Thyroid gland (tissue), 4 donors: ENCODE measurements around the gene SLC22A1.
"Not testable (repeated sequence)": the region's sequence is repeated elsewhere in the genome, so short reads cannot be mapped to it uniquely, and the experiment has no call there.

Experiments
- POLR2A ChIP-seq, 2 donors: fragments of 450-650 bp; IDR thresholded peaks; one replicate each; pipeline ENCODE4 v1.6.1; 2017; ENCODE audit warnings: antibody characterized with exemption in 2 of 2, mild to moderate bottlenecking in 2 of 2, moderate library complexity in 1 of 2
- TF ChIP-seq, protein P1 (sequence below), 6 experiments: fragments of 200-600 bp in 3 of 6; fragments of 450-650 bp in 3 of 6; sonication (generic) in 3 of 6; IDR thresholded peaks; one replicate each; pipeline ENCODE4 v1.5.1; 2016 to 2019; ENCODE audit warnings: antibody characterized with exemption in 6 of 6, mild to moderate bottlenecking in 2 of 6, inconsistent platforms in 1 of 6, moderate library complexity in 1 of 6

DNA sequence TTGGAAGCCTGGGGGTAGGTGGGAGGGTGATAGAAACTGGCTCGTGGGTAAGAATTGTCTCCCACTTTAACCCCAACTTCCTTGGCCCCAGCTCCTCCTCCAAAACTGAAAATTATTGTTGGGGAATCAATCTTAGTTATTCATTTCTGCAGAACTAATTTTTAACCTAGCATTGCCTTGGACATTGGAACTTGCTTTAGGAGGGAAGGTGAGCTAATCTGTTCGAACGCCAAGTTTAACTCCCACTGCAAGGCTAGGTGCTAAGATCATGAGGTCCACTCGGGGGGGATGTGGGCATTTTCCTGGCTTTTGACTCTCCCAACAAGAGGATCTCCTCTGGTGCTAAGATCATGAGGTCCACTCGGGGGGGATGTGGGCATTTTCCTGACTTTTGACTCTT, 3.5 kb downstream of the SLC22A1 start:
- TF ChIP-seq, protein P1, sequence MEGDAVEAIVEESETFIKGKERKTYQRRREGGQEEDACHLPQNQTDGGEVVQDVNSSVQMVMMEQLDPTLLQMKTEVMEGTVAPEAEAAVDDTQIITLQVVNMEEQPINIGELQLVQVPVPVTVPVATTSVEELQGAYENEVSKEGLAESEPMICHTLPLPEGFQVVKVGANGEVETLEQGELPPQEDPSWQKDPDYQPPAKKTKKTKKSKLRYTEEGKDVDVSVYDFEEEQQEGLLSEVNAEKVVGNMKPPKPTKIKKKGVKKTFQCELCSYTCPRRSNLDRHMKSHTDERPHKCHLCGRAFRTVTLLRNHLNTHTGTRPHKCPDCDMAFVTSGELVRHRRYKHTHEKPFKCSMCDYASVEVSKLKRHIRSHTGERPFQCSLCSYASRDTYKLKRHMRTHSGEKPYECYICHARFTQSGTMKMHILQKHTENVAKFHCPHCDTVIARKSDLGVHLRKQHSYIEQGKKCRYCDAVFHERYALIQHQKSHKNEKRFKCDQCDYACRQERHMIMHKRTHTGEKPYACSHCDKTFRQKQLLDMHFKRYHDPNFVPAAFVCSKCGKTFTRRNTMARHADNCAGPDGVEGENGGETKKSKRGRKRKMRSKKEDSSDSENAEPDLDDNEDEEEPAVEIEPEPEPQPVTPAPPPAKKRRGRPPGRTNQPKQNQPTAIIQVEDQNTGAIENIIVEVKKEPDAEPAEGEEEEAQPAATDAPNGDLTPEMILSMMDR (IDR thresholded peaks at IDR 0.05), result not testable (repeated sequence)
- not testable (repeated sequence) for TF ChIP-seq POLR2A (IDR thresholded peaks at IDR 0.05)
